HepG2 (cell line): ENCODE data around the gene PAQR5. TPM values are rescaled to one million over a fixed set of nuclear protein-coding genes. Genes with fewer than 3 reads are reported as not detected.

Source experiments
- BRD4 ChIP-seq: sonication (generic); formaldehyde crosslinking; IDR thresholded peaks from 2 replicates; pipeline ENCODE4 v1.4.0; 2020; ENCODE audit warnings: missing genetic modification reagents
- CENPBD1 ChIP-seq: sonication (generic); formaldehyde crosslinking; IDR thresholded peaks from 2 replicates; pipeline ENCODE4 v1.8.0; 2022; ENCODE audit warnings: missing genetic modification reagents, low read depth, mild to moderate bottlenecking, borderline replicate concordance
- ETV5 ChIP-seq: IDR thresholded peaks from 2 replicates; pipeline ENCODE4 v1.6.1; 2018; ENCODE audit warnings: missing biosample characterization, missing genetic modification reagents, inconsistent platforms, borderline replicate concordance
- HBP1 ChIP-seq: IDR thresholded peaks from 2 replicates; pipeline ENCODE4 v1.6.1; 2016; ENCODE audit warnings: low read depth, control low read depth
- HCFC1 ChIP-seq: fragments of 150-350 bp; IDR thresholded peaks from 2 replicates; pipeline ENCODE4 v1.6.1; 2014; ENCODE audit warnings: low read depth, low read length
- HNRNPL ChIP-seq: fragments of 200-400 bp; formaldehyde crosslinking; IDR thresholded peaks from 2 replicates; pipeline ENCODE4 v1.6.1; 2017; ENCODE audit warnings: mild to moderate bottlenecking, low read depth, low read length
- IKZF5 ChIP-seq: IDR thresholded peaks from 2 replicates; pipeline ENCODE4 v1.6.1; 2018; ENCODE audit warnings: missing genetic modification reagents, mild to moderate bottlenecking, missing compliant biosample characterization
- ISL2 ChIP-seq: sonication (generic); formaldehyde crosslinking; IDR thresholded peaks from 2 replicates; pipeline ENCODE4 v1.5.0; 2020; ENCODE audit warnings: missing genetic modification reagents
- MED1 ChIP-seq: sonication (generic); formaldehyde crosslinking; IDR thresholded peaks from 2 replicates; pipeline ENCODE4 v1.4.0; 2020; ENCODE audit warnings: missing genetic modification reagents
- MYC ChIP-seq: sonication (generic); formaldehyde crosslinking; IDR thresholded peaks from 2 replicates; pipeline ENCODE4 v1.9.0; 2021; ENCODE audit warnings: missing genetic modification reagents, borderline replicate concordance
- SP5 ChIP-seq: IDR thresholded peaks from 2 replicates; pipeline ENCODE4 v1.6.1; 2016; ENCODE audit warnings: low read depth, borderline replicate concordance
- SPEN ChIP-seq: sonication (generic); formaldehyde crosslinking; IDR thresholded peaks from 2 replicates; pipeline ENCODE4 v1.5.1; 2020; ENCODE audit warnings: low read depth, mild to moderate bottlenecking, missing genetic modification reagents
- TRIM24 ChIP-seq: sonication (generic); formaldehyde crosslinking; IDR thresholded peaks from 2 replicates; pipeline ENCODE4 v1.8.0; 2022; ENCODE audit warnings: mild to moderate bottlenecking, missing genetic modification reagents
- ZBTB14 ChIP-seq: sonication (generic); formaldehyde crosslinking; IDR thresholded peaks from 2 replicates; pipeline ENCODE4 v1.4.0; 2020; ENCODE audit warnings: missing genetic modification reagents
- ZBTB21 ChIP-seq: sonication (generic); formaldehyde crosslinking; IDR thresholded peaks from 2 replicates; pipeline ENCODE4 v1.4.0; 2020; ENCODE audit warnings: missing genetic modification reagents
- ZBTB4 ChIP-seq: sonication (generic); formaldehyde crosslinking; IDR thresholded peaks from 2 replicates; pipeline ENCODE4 v1.4.0; 2020; ENCODE audit warnings: missing genetic modification reagents, mild to moderate bottlenecking, borderline replicate concordance
- ZBTB44 ChIP-seq: sonication (generic); formaldehyde crosslinking; IDR thresholded peaks from 2 replicates; pipeline ENCODE4 v1.4.0; 2020; ENCODE audit warnings: missing genetic modification reagents
- ZNF138 ChIP-seq: sonication (generic); formaldehyde crosslinking; IDR thresholded peaks from 2 replicates; pipeline ENCODE4 v1.5.0; 2020; ENCODE audit warnings: mild to moderate bottlenecking, low read depth, missing genetic modification reagents
- ZNF691 ChIP-seq: sonication (generic); formaldehyde crosslinking; IDR thresholded peaks from 2 replicates; pipeline ENCODE4 v1.4.0; 2020; ENCODE audit warnings: missing genetic modification reagents, low read depth, mild to moderate bottlenecking, borderline replicate concordance
- ZNF780A ChIP-seq: sonication (generic); formaldehyde crosslinking; IDR thresholded peaks from 2 replicates; pipeline ENCODE4 v1.8.0; 2022; ENCODE audit warnings: mild to moderate bottlenecking, missing genetic modification reagents, moderate library complexity
- polyA plus RNA-seq, 8 experiments: library from polyadenylated mRNA; depleted of rRNA in 3 of 8; stranded (reverse) in 7 of 8; unstranded in 1 of 8; fragments of >200 nt; fragmentation: Illumina TruSeq in 4 of 8; extraction: Trizol in 4 of 8; gene quantifications; 2 replicates each; pipeline versions ENCODE4 v1.2.1 to v1.2.3, GENCODE V29; 2011 to 2016; ENCODE audit warnings: low read depth in 4 of 8, missing spikeins in 1 of 8, mixed read lengths in 1 of 8; ENCODE audit not compliant: insufficient read depth in 1 of 8
- total RNA-seq, 5 experiments: library from RNA; depleted of rRNA; stranded (reverse); fragments of >200 nt; fragmentation: Illumina TruSeq; extraction: Trizol; gene quantifications; 2 replicates each; pipeline ENCODE4 v1.2.3, GENCODE V29; 2016; ENCODE audit warnings: low read depth in 1 of 5

Gene PAQR5
- total and polyA plus RNA-seq, 2 of the 13 experiments (the other 11 are each of a cell fraction or from before 2014, with no cell fraction given), result 0.53 to 1.3 TPM

GRCh38 chr15:69305204-69305931, 6.7 kb downstream of the PAQR5 start (continued):
- TF ChIP-seq BRD4 (CRISPR knock-in tag) (no peak), HNRNPL (no peak), ZNF138 (CRISPR knock-in tag) (no peak), ZNF691 (CRISPR knock-in tag) (no peak), ZBTB44 (CRISPR knock-in tag) (no peak), CENPBD1 (CRISPR knock-in tag) (no peak), ZBTB14 (no peak), IKZF5 (CRISPR knock-in tag) (no peak), ZBTB21 (CRISPR knock-in tag) (no peak), ZBTB4 (CRISPR knock-in tag) (no peak), ISL2 (CRISPR knock-in tag) (no peak), MED1 (CRISPR knock-in tag) (peak; percentile 25; the same call in 1 of the 2 replicates), HBP1 (no peak), SPEN (CRISPR knock-in tag) (no peak), MYC (CRISPR knock-in tag) (no peak), TRIM24 (no peak), HCFC1 (no peak), ZNF780A (no peak), ETV5 (CRISPR knock-in tag) (peak; percentile 78; the same call in 1 of the 2 replicates), SP5 (CRISPR knock-in tag) (peak; percentile 56)
